ENCODE measurements around the gene ZNF45. TPM values are rescaled to one million over a fixed set of nuclear protein-coding genes. Genes with fewer than 3 reads are reported as not detected.

ZNF45 gene
- total RNA-seq (2021): 18.4 and 19.8 TPM in 2 replicates
- long read RNA-seq, transcript ZNF45-201 (10 exons, 3,898 nt): major isoform, 11 of 45 reads
- long read RNA-seq, partial matches to known transcripts: 5 of 45 reads
- long read RNA-seq, other reads (novel, unspliced or antisense): 29 of 45 reads

- Histone ChIP-seq H3K4me1 (ENCODE audit: insufficient read depth, low read length) (no peaks in the 10 kb centered on the region), H4K5ac (ENCODE audit: insufficient read length, low read depth, low read length) (no peak within 1 kb of the TSS), H2AFZ (ENCODE audit: low read length) (peak within 1 kb of the TSS; percentile 99), H2BK20ac (ENCODE audit: low read depth, low read length, poor library complexity, severe bottlenecking) (no peak within 1 kb of the TSS), H3K79me1 (ENCODE audit: insufficient read depth, low read depth, low read length, poor library complexity, severe bottlenecking) (no peaks in the 10 kb centered on the region), H3K23me2 (ENCODE audit: insufficient read length, low read depth, low read length, poor library complexity, severe bottlenecking) (no peaks in the 10 kb centered on the region), H3T11ph (ENCODE audit: low read length) (no peak within 1 kb of the TSS), H3K14ac (ENCODE audit: insufficient read depth, low read length) (0 out of 2 replicates have a peak within 1 kb of the TSS, but pooled peaks have one; percentile 47), H3K27ac (ENCODE audit: insufficient read length, low read depth, low read length) (no peak within 1 kb of the TSS), H3K9me3 (ENCODE audit: control insufficient read depth, low read depth, low read length) (no peaks in the 10 kb centered on the region), H2BK15ac (ENCODE audit: low read depth, low read length) (no peak within 1 kb of the TSS), H2AK5ac (ENCODE audit: insufficient read length, low read length) (no peak within 1 kb of the TSS), H3K4me2 (ENCODE audit: insufficient read depth, insufficient read length, low read length) (peak within 1 kb of the TSS; percentile 84), H3K27me3 (ENCODE audit: insufficient read depth, low read length) (no peaks in the 10 kb centered on the region), H2BK12ac (ENCODE audit: insufficient read length, low read depth, low read length) (no peak within 1 kb of the TSS), H2BK120ac (ENCODE audit: low read depth, low read length, poor library complexity, severe bottlenecking) (no peak within 1 kb of the TSS), H4K91ac (ENCODE audit: insufficient read length, low read depth, low read length) (no peak within 1 kb of the TSS), H4K20me1 (ENCODE audit: control insufficient read depth, insufficient read depth, insufficient read length) (no peaks in the 10 kb centered on the region), H3K9ac (ENCODE audit: extremely low read depth, insufficient read length, low read length) (peak within 1 kb of the TSS; percentile 80), H4K8ac (replicated peaks; ENCODE audit: insufficient read length, low read depth, low read length) (no peak within 1 kb of the TSS), H2BK5ac (ENCODE audit: insufficient read length, low read length) (no peak within 1 kb of the TSS), H3K79me2 (ENCODE audit: insufficient read depth, low read length) (no peaks in the 10 kb centered on the region), H3K23ac (ENCODE audit: insufficient read length, low read depth, low read length) (no peak within 1 kb of the TSS), H3K56ac (ENCODE audit: insufficient read length, low read depth, low read length) (no peak within 1 kb of the TSS), H3K18ac (ENCODE audit: insufficient read length, low read depth, low read length) (no peak within 1 kb of the TSS), H3K4ac (ENCODE audit: low read depth, low read length) (no peak within 1 kb of the TSS)
- peaks cover 11 to 33% (median 22%) of the 10 kb centered on the region in 3 experiments; a peak in 6 of 7 replicates for H3K36me3 Mint-ChIP-seq (ENCODE audit: insufficient read depth in 1 of 3, low read depth in 3 of 3)
- H3K27me3 Mint-ChIP-seq (ENCODE audit: low read depth): peaks cover 16% of the 10 kb centered on the region
- DNase-seq: peak; percentile 86
- H3K27ac Mint-ChIP-seq: peak within 1 kb of the TSS; percentile 90 to 98 (median 94); a peak in 6 of 7 replicates
- no peak for TF ChIP-seq CTCF (conservative IDR thresholded peaks at IDR 0.05)
- peak within 1 kb of the TSS; percentile 94 to 96 for H3K4me3 Mint-ChIP-seq
- no CpG with 5 or more reads among the region's 42 CpGs for WGBS (ENCODE audit: extremely low coverage, insufficient read length, low lambda C conversion rate)
- peaks cover 7 to 8% of the 10 kb centered on the region in 2 experiments for H3K4me1 Mint-ChIP-seq
- H3K9me3 Mint-ChIP-seq: peaks cover 5 to 17% of the 10 kb centered on the region in 2 experiments
These were observed at the start of gene ZNF45 for GRCh38 chr19:43934985-43935708. Gene ZNF45 (minus strand): TSS chr19:43935282. CDS start chr19:43922185, 13,097 bp downstream.

All from H9 (cell line).